HCT116 (cell line): Measurements from ENCODE around the gene MARCHF3.

Source experiments
- CTCF ChIP-seq, 3 experiments: fragments of 200-600 bp in 1 of 3; sonication (generic) in 1 of 3; IDR thresholded peaks in 2 of 3; conservative IDR thresholded peaks in 1 of 3; 2 replicates each; pipeline ENCODE4 v1.5.1; 2012 to 2017; ENCODE audit warnings: low read depth in 2 of 3, low read length in 2 of 3, antibody characterized with exemption in 1 of 3, borderline replicate concordance in 1 of 3, control low read depth in 1 of 3, mild to moderate bottlenecking in 1 of 3, mixed read lengths in 1 of 3, mixed run types in 1 of 3, moderate library complexity in 1 of 3; ENCODE audit not compliant: insufficient read depth in 1 of 3
- EZH2 ChIP-seq: fragments of 200-600 bp; sonication (generic); IDR thresholded peaks from 2 replicates; pipeline ENCODE4 v1.6.1; 2017; ENCODE audit warnings: antibody characterized with exemption, mixed run types
- POLR2A ChIP-seq: IDR thresholded peaks from 2 replicates; pipeline ENCODE4 v1.7.0; 2011; ENCODE audit warnings: borderline replicate concordance; ENCODE audit not compliant: insufficient read depth, insufficient read length; ENCODE audit errors: extremely low read depth

GRCh38 chr5:127064253-127064840, 34.0 kb upstream of the MARCHF3 start:
- no peak for TF ChIP-seq CTCF (IDR thresholded peaks at IDR 0.05 in 2 of 3, conservative IDR thresholded peaks at IDR 0.05 in 1 of 3; ENCODE audit: borderline replicate concordance in 1 of 3, insufficient read depth in 1 of 3, low read depth in 2 of 3, low read length in 2 of 3)
- TF ChIP-seq EZH2: no peak
- TF ChIP-seq POLR2A: no peak
